Renal cortex interstitium (tissue), 11 donors: Measurements from ENCODE around the gene TMEM198. TPM values are rescaled to one million over a fixed set of nuclear protein-coding genes. Genes with fewer than 3 reads are reported as not detected.

Source experiments
- DNase-seq, 11 donors: peaks; one replicate each; pipeline ENCODE4 v3.0.0-alpha.2; 2013; ENCODE audit warnings: low read depth in 9 of 11, low spot score in 4 of 11; ENCODE audit errors: extremely low read depth in 1 of 11
- polyA plus RNA-seq, 3 donors: library from polyadenylated mRNA; unstranded; fragments of 120-200 nt; gene quantifications; one replicate each; pipeline ENCODE4 v1.2.1, GENCODE V29; 2013; ENCODE audit not compliant: insufficient read length in 3 of 3

TMEM198 gene
- polyA plus RNA-seq, 3 donors: 2.2 to 3.7 (median 3.6) TPM

DNA sequence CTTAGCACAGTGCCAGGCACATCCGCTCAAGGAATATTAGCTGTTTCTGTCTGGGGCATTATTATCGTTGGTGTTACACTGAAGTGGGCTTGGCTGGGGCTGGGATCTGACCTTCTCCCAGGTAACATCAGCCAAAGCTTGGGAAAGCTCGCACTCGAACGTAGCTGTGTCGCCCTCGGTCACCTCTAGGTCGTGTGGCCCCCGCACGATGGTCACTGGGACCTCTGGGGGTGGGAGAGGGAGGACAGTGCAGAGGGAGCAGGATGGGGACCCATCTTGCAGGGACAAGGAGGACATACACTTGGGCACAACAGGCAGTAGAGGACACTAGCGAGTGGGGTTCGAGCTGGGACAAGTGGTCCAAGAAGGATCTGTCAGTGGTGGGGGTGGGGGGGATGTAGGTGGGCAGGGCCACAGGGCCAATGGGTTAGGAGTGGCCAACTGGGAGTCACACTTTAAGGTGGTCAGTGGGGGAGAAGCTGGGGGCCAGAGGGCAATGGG lies 9.7 kb downstream of the TMEM198 start:
- no peak for DNase-seq

DNA sequence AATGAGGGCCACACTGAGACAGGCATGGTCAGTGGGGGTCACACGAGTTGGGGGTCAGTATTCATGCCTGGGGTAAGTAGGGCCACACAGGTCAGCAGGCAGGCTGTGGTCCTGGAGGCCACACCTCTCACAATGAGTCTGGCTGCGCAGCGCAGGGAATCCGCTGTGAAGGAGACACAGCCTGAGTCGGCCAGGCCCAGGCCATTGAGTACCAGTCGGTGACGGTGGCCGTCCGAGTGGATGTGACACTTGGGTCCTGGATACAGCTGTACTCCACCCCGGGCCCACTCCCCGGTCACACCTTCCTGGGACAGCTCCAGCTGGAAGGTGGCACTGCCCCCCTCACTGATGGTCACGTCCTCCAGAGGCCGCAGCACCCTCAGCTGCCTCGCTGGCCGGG lies 10.5 kb downstream of the TMEM198 start:
- DNase-seq: no peak

DNA sequence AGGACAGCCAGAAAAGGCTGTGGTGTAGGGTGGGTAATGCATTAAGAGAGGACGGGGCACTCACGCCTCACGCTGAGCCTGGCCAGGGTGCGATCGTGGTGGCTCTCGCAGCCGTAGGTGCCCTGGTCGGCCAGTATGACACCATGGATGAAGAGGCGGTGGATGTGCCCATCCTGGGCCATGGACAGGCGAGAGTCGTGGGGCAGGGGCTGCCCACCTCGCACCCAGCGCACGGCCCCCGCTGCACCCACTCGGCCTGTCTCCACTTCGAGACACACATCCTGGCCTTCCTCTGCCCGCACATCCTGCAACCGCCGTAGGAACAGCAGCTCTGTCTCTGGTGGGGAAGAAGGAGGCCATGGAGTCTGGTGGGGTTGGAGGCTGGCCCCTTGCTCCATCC lies 12.1 kb downstream of the TMEM198 start:
- no peak for DNase-seq

DNA sequence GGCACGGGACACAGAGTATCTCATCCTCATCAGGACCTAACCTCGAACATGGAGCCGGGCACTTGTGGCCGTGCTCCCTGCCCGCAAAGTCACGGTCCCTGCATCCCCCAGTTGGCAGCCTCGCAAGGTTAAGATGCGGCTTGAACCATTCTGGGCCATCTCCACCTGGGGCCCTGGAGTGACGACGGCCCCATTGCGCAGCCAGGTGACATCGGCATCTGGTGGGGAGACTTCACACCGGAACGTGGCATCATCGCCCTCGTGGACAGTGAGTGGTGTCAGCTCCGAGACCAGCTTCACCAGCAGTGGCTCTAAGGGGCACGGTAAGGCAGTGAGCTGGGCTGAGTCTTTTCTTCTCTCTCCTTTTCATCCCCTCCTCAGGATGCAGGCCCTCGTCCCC lies 12.6 kb downstream of the TMEM198 start:
- no peak for DNase-seq

DNA sequence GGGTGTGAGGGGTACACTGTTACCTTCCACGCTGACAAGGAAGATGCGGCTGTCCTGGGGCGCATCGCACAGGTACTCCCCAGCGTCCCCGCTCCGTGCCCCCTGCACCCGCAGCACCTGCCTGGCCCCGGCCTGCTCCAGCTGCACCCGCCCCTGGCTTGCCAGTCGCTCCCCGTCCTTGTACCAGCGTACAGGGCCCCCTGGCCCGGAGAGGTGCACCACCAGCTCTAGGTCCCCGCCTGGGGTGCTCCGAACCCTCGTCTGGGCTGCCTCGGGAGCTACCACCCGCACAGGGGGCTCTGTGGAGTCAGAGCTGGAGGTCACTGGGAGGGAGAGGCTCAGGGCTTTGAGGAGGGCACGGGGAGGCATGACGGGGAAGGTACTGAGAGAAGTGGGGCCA lies 13.5 kb downstream of the TMEM198 start:
- no peak for DNase-seq

DNA sequence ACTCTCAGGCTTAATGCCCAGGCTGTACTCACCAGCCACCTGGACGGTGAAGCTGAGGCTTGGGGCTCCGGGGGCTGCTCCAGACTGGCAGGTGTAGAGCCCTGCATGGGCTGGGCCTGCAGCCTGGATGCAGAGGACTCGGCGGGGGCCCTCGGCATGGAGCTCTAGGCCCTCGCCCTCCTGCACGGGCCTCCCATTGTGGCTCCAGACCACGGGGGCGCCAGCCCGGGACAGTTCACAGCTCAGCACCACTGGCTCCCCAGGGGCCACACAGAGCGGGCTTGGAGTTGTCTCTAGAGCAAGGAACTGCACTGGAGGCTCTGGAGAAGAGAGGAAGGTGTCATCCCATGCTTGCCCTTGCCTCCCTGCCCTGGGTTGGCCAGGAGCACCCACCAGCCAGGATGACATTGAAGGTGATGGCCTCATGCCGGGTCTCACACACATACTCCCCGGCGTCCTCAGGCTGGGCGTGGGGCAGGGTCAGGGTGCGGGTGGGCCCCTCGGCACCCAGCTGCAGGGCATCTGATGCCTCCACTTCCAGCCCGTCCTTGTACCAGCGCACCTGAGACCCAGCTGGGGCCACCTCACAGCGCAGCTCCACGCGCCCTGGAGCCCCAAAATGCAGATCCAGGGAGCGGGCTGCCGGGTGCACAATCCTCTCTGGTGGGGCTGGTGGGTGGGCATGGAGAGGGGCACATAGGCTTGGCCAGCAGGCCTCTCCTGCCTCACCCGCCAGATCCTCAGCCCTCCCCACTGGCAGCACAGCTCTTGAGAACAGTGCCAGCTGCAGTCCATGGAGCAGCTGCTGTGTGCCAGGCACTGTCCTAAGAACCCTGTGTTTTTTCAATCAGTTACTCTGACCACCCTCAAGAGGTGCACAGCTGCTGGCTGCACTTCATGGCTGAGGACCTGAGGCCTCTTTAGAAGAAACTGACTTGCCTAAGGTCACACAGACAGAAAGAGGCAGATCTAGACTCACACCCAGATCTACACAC lies 14.3 kb downstream of the TMEM198 start:
- DNase-seq: no peak

DNA sequence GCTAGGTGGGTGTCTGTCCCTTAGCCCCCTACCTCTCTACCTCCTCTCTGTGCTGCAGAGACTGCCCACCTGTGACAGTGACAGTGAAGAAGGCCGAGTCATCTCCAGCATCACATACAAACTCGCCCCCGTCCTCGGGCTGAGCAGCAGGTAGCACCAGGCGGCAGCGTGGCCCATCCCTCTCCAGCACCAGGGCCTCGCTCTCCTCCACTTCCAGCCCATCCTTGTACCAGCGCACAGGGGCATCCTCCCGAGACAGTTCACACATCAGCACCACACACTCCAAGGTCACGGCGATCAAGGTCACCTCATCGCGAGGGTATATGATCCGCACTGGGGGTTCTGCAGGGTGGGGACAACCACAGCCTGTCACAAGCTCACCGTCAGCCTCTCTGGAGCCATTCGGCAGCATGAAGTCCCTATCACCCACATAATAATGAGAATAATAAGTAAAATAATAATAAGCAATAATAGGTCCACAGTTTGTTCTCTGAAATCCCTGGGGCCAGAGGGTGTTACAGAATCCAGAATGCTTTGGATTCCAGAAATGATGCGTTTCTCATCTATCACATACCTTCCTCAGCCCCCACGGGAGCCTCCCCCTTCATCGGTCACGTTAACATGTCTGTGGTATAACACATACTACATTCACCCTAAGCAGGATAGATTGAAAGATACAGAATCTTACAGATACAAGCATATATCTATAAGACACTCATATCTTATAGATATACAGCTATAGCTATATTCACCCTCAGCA lies 15.5 kb downstream of the TMEM198 start:
- DNase-seq: no peak

DNA sequence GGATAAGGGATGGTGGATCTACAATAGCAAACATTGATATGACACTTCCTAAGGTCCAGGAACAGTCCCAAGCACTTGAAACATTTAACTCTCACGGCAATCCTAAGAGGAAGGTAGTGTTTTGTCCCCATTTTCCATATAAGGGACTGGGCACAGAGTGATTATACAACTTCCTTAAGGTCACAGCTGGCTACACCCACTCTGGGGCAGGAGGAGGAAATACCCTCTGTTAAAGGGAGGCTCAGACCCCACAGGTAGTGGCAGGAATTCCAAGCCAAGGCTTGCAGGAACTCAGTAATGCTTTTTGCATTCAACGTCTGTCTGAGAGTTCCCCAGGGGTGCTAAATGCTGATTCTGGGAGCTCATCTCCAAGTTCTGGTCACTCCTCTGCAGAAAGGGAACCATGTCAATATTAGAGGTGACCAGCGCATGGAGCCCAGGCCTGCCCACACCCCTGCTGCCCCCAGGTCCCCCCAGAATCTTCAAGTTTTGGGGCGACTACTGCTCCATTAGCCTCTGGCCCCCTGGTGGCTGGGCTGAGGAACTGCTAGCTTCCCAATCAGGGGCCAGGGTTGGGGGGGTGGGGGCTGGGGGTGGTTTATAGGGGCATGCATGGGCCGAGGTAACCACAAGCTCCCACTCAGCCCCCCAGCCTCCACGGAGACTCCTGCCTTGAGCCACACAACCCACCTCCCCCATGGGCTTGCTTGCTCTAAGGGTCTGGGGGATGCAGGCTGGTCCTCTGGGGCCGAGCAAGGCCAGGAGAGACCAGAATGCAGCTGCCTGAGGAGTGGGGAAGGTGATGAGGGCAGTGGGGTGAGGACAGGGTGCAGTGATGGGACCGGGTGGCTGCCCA lies 16.4 kb downstream of the TMEM198 start:
- no peak for DNase-seq

DNA sequence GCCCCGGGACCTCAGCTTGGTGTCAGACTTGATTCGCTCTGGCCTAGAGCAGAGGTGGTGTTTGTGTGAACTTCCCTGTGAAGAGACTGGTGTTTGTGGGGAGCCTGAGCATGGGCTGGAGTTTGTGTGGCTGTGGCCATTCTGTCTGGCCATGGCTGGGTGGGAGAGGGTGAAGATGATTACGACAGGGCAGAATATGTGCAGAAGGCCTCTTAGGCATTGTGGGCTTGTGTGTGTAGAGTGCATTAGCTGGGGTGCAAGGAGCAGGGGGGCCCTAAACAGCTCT lies 17.0 kb downstream of the TMEM198 start:
- no peak for DNase-seq

DNA sequence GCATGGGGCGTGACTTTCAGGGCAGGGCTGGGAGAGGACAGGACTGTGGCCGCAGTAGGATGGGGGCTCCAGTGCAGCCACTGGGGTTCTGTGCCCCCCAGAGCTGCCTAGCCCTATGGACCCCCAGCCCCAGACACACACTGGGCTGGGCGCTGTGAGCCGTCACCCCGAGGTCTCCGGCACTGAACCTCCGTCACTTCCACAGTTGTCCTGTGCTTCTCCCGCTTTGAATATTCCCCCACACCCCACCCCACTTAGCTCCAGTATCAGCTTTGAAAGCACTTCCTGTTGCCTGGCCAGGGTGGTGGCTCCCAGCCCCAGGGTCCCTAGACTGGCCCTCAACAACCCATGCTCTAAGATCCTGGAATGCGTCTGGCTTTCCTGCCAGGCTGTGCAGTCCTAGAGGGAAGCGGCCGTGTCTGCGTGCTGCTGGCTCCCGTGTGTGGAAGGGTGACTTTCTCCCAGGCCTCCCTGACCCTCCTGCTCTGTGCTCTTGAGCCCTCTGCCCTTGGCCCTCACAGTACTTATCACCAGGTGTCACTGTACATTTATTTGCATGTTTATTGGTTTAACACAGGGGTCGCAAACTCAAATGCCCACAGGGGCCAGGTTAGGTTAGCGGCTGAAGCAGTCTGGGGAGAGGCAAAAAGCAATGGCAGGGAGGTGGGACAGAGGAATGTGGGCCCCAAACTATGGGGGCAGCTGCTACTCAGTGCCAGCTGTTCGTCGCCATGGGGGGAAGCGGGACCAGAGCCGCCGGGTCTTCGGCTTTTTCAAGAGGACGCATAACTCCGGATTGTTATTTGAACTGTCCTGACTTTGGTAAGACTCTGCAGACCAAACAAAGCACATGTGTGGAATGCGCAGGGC lies 17.6 kb downstream of the TMEM198 start:
- DNase-seq: no peak

DNA sequence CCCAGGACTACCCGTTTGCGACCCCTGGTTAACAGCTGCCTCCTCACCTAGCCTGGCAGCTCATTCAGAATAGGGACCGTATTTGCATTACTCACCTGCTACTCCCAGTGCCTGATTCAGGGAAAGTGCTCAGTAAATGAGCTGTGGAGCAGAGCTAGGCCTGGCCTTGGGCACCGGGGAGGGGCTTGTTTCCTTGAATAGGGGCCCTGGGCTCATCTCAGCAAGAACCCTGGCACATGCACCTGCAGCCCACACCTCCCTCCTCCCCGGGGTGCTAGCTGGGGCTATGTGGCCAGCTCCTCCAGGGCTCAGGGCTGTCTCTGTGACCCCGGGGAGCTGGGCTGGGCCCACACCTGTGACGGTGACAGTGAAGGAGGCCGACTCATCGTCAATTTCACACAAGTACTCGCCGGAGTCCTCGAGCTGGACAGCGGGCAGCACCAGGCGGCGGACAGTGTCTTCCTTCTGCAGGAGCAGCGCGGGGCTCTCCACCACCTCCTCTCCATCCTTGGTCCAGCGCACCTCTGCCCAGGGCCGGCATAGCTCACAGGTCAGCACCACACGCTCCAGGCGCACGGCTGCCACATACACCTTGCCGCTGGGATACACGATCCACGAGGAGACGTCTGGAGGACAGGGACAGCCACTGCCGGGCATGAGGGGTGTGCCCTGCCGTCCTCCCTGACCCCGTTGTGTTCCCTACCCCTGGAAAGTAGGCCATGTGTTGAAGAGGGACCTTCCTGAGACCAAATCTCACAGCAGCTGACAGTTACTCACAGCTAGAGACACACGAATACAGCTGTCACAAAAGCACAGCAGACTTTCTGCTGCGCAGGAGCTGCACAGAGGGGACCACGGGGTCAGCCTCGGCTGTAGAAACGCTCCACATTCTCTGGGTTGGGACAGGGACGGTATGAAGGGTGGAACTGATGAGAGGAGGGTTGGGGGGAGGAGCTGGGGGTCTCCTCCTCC lies 18.5 kb downstream of the TMEM198 start:
- no peak for DNase-seq

DNA sequence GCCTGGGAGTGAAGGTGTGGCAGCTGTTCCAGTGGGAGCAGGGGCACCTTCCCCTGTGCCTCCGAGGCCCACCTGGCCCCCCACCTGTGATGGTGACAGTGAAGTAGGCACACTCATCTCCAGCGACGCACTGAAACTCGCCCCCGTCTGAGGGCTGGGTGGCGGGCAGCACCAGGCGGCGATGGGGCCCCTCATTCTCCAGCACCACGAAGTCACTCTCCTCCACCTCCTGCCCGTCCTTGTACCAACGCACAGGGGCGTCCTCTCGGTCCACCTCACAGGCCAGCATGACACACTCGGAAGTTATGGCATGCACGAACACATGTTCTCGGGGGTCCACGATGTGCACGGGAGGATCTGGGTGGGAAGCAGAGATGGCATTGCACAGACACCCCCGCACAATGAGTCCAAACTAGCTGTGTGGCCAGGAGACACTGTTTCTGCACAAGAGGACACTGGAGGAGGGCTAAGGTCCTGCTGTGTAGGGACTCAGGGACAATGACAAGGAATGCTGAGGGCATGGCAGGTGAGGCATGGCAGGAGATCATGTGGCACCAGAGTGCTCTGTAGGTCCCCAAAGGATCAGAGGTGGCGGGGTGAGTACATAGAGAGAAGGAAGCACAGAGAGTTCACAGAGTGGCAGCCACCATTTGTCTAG lies 19.6 kb downstream of the TMEM198 start:
- DNase-seq: no peak

DNA sequence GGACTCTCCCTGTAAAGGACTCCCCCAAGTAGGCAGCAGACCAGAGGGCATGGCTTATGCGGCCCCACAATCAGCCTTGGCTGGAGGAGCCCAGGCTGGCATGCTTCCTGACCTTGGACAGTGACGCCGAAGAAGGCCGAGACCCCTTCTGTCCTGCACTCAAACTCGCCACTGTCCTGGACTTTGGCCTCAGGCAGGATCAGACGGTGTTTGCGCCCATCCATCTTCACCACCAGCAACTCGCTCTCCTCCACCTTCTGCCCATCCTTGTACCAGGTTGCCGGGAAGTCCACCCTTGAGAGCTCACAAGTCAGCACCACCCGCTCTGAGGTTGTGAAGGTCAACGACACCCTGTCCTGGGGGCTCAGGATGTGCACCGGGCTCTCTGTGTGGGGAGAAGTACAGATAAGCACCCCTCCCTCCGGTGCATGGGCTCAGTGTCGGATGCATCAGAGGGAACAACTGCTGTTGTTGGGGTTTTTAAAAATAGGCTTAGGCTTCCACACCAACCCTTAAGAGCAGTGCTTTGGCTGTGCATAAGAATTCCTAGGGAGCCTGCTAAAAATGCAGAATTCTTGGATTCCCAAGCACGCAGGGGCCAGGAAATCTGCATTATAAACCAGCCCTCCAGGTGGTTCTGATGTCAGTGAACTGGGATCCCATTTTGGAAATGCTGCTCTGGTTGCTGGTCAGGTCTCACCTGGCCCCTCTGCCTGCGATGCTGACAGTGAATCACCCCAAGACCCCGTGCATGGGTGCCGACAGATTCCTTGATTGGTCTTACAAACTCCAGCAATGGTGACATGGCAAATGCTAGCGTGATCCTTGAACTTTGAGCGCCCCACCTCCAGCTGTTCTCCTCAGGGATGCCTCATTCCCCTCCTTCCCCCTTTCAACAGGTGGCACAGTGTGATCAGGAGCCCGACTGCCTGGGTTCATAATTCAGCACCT lies 21.6 kb downstream of the TMEM198 start:
- no peak for DNase-seq

DNA sequence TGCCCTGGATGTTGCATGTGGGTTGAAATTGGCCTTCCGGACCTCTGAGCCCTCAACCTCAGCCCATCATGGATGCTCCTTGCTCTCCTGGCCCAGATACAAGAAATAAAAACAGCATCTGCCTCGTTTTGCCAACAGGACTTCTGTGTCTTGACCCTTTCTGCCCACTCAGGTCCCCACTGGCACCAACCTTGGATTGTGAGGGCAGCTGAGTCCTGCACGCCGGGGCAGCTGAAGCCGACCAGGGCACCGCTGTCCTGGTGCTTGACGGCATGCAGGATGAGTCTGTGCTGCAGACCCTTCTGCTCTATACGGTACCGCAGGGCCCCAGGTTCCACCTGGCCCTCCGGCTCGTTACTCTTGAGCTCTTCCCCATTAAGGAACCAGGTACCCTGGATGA lies 22.8 kb downstream of the TMEM198 start:
- DNase-seq: no peak

DNA sequence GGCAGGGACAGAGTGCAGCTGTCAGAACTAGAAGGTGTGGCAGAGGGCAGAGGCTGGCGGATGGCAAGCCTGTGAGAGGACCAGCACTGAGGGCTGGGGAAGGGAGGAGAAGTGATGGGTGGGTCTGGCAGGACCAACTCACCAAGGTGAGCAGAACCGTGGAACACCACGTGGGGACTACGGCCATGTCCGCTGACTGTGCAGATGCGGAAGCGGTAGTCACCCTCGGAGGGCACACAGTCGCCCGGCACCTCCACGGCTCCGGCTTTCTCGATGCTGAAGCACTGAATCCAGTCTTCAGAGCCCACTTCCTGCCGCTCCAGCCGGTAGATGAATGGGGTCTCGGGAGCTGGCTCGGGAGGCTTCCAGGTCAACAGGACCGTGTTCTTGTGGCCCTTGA lies 23.3 kb downstream of the TMEM198 start:
- DNase-seq: no peak
